Neural cell (in vitro differentiated cells): Measurements from ENCODE around the gene GNB2. TPM values are rescaled to one million over a fixed set of nuclear protein-coding genes. Genes with fewer than 3 reads are reported as not detected.

Experiments
- H2AFZ ChIP-seq: fragments of 200-600, 300-800 bp; sonication (generic), shearing (Covaris generic); 2 replicates; pipeline ENCODE4 v1.6.0; 2014; ENCODE audit warnings: low read depth, mild to moderate bottlenecking, antibody characterized with exemption, low read length, moderate library complexity
- H3F3A ChIP-seq: fragments of 200-600 bp; shearing (Covaris generic); 2 replicates; pipeline ENCODE4 v1.6.1; 2016; ENCODE audit warnings: mild to moderate bottlenecking, moderate library complexity, mixed read lengths, antibody characterized with exemption, low read length; ENCODE audit not compliant: insufficient read depth, poor library complexity, severe bottlenecking
- H3K27ac ChIP-seq: fragments of 200-600, 300-800 bp; sonication (generic), shearing (Covaris generic); 2 replicates; pipeline ENCODE4 v1.5.1; 2014; ENCODE audit warnings: mild to moderate bottlenecking, low read length, moderate library complexity
- H3K27me3 ChIP-seq: fragments of 300-800, 200-600 bp; sonication (generic), shearing (Covaris generic); 2 replicates; pipeline ENCODE4 v1.6.0; 2014; ENCODE audit warnings: mild to moderate bottlenecking, low read depth, low read length, moderate library complexity; ENCODE audit not compliant: insufficient read depth
- H3K36me3 ChIP-seq: fragments of 300-800, 200-600 bp; sonication (generic), shearing (Covaris generic); 2 replicates; pipeline ENCODE4 v1.5.1; 2014; ENCODE audit warnings: mild to moderate bottlenecking, antibody characterized with exemption, low read length, moderate library complexity; ENCODE audit not compliant: insufficient read depth
- H3K4me2 ChIP-seq: fragments of 300-800, 200-600 bp; sonication (generic), shearing (Covaris generic); 2 replicates; pipeline ENCODE4 v1.6.0; 2014; ENCODE audit warnings: mild to moderate bottlenecking, low read length
- H3K4me3 ChIP-seq: fragments of 300-800, 200-600 bp; sonication (generic), shearing (Covaris generic); 2 replicates; pipeline ENCODE4 v1.5.1; 2014; ENCODE audit warnings: mild to moderate bottlenecking, low read length, moderate library complexity
- H3K79me2 ChIP-seq: fragments of 200-600 bp; shearing (Covaris generic); replicated peaks from 2 replicates; pipeline ENCODE4 v1.6.0; 2014; ENCODE audit warnings: mild to moderate bottlenecking, low read length, moderate library complexity; ENCODE audit not compliant: insufficient read depth
- H3K9ac ChIP-seq: fragments of 300-800, 200-600 bp; sonication (generic), shearing (Covaris generic); 2 replicates; pipeline ENCODE4 v1.6.1; 2016; ENCODE audit warnings: mild to moderate bottlenecking, low read length, mixed read lengths
- H3K9me2 ChIP-seq: fragments of 200-600 bp; shearing (Covaris generic); 2 replicates; pipeline ENCODE4 v1.6.1; 2016; ENCODE audit warnings: mild to moderate bottlenecking, low read length, mixed read lengths; ENCODE audit not compliant: insufficient read depth
- H3K9me3 ChIP-seq: fragments of 200-600, 300-800 bp; sonication (generic), shearing (Covaris generic); 2 replicates; pipeline ENCODE4 v1.6.1; 2016; ENCODE audit warnings: mild to moderate bottlenecking, mixed run types, low read length, moderate library complexity, mixed read lengths
- H4K20me1 ChIP-seq: fragments of 200-600 bp; shearing (Covaris generic); 2 replicates; pipeline ENCODE4 v1.6.1; 2016; ENCODE audit warnings: mild to moderate bottlenecking, mixed run types; ENCODE audit not compliant: insufficient read depth
- CTCF ChIP-seq: fragments of 450-650 bp; IDR thresholded peaks from 2 replicates; pipeline ENCODE4 v1.5.1; 2014; ENCODE audit warnings: antibody characterized with exemption, mild to moderate bottlenecking, moderate library complexity; ENCODE audit not compliant: poor library complexity, severe bottlenecking
- EP300 ChIP-seq: fragments of 450-650 bp; conservative IDR thresholded peaks from 2 replicates; pipeline ENCODE4 v1.6.1; 2014; ENCODE audit warnings: antibody characterized with exemption, mild to moderate bottlenecking, moderate library complexity; ENCODE audit not compliant: poor library complexity, severe bottlenecking
- EZH2 ChIP-seq: fragments of 200-600, 300-800 bp; shearing (Covaris generic), sonication (generic); IDR thresholded peaks from 2 replicates; pipeline ENCODE4 v1.6.1; 2014; ENCODE audit warnings: antibody characterized with exemption, low read length, borderline replicate concordance, mild to moderate bottlenecking; ENCODE audit not compliant: insufficient read depth, poor library complexity, severe bottlenecking
- MXI1 ChIP-seq: fragments of 450-650 bp; conservative IDR thresholded peaks from 2 replicates; pipeline ENCODE4 v1.6.1; 2014; ENCODE audit warnings: antibody characterized with exemption, mild to moderate bottlenecking; ENCODE audit not compliant: poor library complexity, severe bottlenecking
- POLR2AphosphoS5 ChIP-seq: IDR thresholded peaks from 2 replicates; pipeline ENCODE4 v1.6.1; 2012
- RAD21 ChIP-seq: fragments of 450-650 bp; conservative IDR thresholded peaks from 2 replicates; pipeline ENCODE4 v1.6.1; 2014; ENCODE audit warnings: antibody characterized with exemption, mild to moderate bottlenecking, moderate library complexity
- REST ChIP-seq: IDR thresholded peaks from 2 replicates; pipeline ENCODE4 v1.6.1; 2012; ENCODE audit warnings: borderline replicate concordance
- SMC3 ChIP-seq: fragments of 450-650 bp; conservative IDR thresholded peaks from 2 replicates; pipeline ENCODE4 v1.6.1; 2014; ENCODE audit warnings: antibody characterized with exemption, mild to moderate bottlenecking, moderate library complexity; ENCODE audit not compliant: poor library complexity
- TAF1 ChIP-seq: IDR thresholded peaks from 2 replicates; pipeline ENCODE4 v1.6.1; 2012; ENCODE audit warnings: low read depth
- polyA plus RNA-seq: library from polyadenylated mRNA; depleted of rRNA; stranded (reverse); fragments of >200 nt; gene quantifications from 2 replicates; pipeline ENCODE4 v1.2.3, GENCODE V29; 2014

GNB2 gene
- polyA plus RNA-seq, 1 donor from 2014 or later, result 279 TPM

GRCh38 chr7:100688326-100688860, 14.9 kb downstream of the GNB2 start:
- Histone ChIP-seq H3F3A (no peaks in the 10 kb centered on the region), H2AFZ (no peak overlapping the region), H3K4me3 (no peak overlapping the region), H4K20me1 (peaks cover 20% of the 10 kb centered on the region), H3K9ac (no peak overlapping the region), H3K27ac (no peak overlapping the region), H3K9me2 (no peaks in the 10 kb centered on the region), H3K9me3 (no peaks in the 10 kb centered on the region), H3K4me2 (no peak overlapping the region), H3K27me3 (no peaks in the 10 kb centered on the region), H3K79me2 (peaks cover 48% of the 10 kb centered on the region), H3K36me3 (no peaks in the 10 kb centered on the region)
- TF ChIP-seq EZH2, result no peak
- TF ChIP-seq CTCF, result no peak
- TF ChIP-seq TAF1, result no peak
- TF ChIP-seq REST, result no peak
- TF ChIP-seq EP300, result no peak
- no peak for TF ChIP-seq SMC3
- no peak for TF ChIP-seq MXI1
- no peak for TF ChIP-seq RAD21
- TF ChIP-seq POLR2AphosphoS5, result no peak

GRCh38 chr7:100689230-100690135, 15.9 kb downstream of the GNB2 start:
- no peaks in the 10 kb centered on the region for H3K27me3 ChIP-seq
- no peak overlapping the region for H2AFZ ChIP-seq
- H3F3A ChIP-seq, result no peaks in the 10 kb centered on the region
- H3K79me2 ChIP-seq, result peaks cover 50% of the 10 kb centered on the region
- no peak overlapping the region for H3K4me3 ChIP-seq
- TF ChIP-seq SMC3 (no peak), TAF1 (no peak), CTCF (no peak), RAD21 (no peak), POLR2AphosphoS5 (no peak), EP300 (no peak), MXI1 (no peak), EZH2 (no peak), REST (no peak)
- peaks cover 20% of the 10 kb centered on the region for H4K20me1 ChIP-seq
- H3K9me2 ChIP-seq, result no peaks in the 10 kb centered on the region
- no peaks in the 10 kb centered on the region for H3K36me3 ChIP-seq
- H3K4me2 ChIP-seq, result no peak overlapping the region
- H3K27ac ChIP-seq, result no peak overlapping the region
- no peak overlapping the region for H3K9ac ChIP-seq
- no peaks in the 10 kb centered on the region for H3K9me3 ChIP-seq
